Natural killer cell (primary cell): Measurements from ENCODE around the gene UROC1. TPM values are rescaled to one million over a fixed set of nuclear protein-coding genes. Genes with fewer than 3 reads are reported as not detected.

ENCODE experiments used
- ATAC-seq, 3 donors: fragments of 150-1000 bp in 2 of 3; fragments of 200-7000 bp in 1 of 3; cut with Tn5 transposase; 1 replicate in 1 of 3; 2 replicates in 2 of 3; pipeline ENCODE4 v1.10.0; 2021; ENCODE audit warnings: mild to moderate bottlenecking in 2 of 3, moderate library complexity in 2 of 3
- DNase-seq, 2 donors: peaks; one replicate each; pipeline versions ENCODE4 v3.0.0 to v3.0.0-alpha.2; 2013 to 2021; ENCODE audit warnings: mixed read lengths in 1 of 2
- H3K27ac ChIP-seq: one replicate; pipeline ENCODE4 v1.5.1; 2013; ENCODE audit warnings: mild to moderate bottlenecking, low read length
- H3K27me3 ChIP-seq: one replicate; pipeline ENCODE4 v1.6.1; 2013; ENCODE audit warnings: low read length; ENCODE audit not compliant: control insufficient read depth, insufficient read depth
- H3K36me3 ChIP-seq: one replicate; pipeline ENCODE4 v1.6.1; 2013; ENCODE audit warnings: low read length; ENCODE audit not compliant: control insufficient read depth, insufficient read depth
- H3K4me1 ChIP-seq: one replicate; pipeline ENCODE4 v1.6.1; 2013; ENCODE audit warnings: low read length; ENCODE audit not compliant: control insufficient read depth, insufficient read depth
- H3K4me3 ChIP-seq: one replicate; pipeline ENCODE4 v1.5.1; 2013; ENCODE audit warnings: low read length
- H3K9me3 ChIP-seq: one replicate; pipeline ENCODE4 v1.6.1; 2013; ENCODE audit warnings: low read length; ENCODE audit not compliant: control insufficient read depth, insufficient read depth
- H3K27ac Mint-ChIP-seq, 2 donors: one replicate each; pipeline ENCODE4 v1.8.0; 2022; ENCODE audit warnings: mild to moderate bottlenecking in 2 of 2, mixed read lengths in 2 of 2, moderate library complexity in 1 of 2
- H3K27me3 Mint-ChIP-seq, 2 donors: one replicate each; pipeline ENCODE4 v1.8.0; 2022; ENCODE audit warnings: low read depth in 2 of 2, mixed read lengths in 2 of 2
- H3K36me3 Mint-ChIP-seq: one replicate; pipeline ENCODE4 v1.8.0; 2022; ENCODE audit warnings: mixed read lengths
- H3K4me1 Mint-ChIP-seq, 2 donors: one replicate each; pipeline ENCODE4 v1.8.0; 2022; ENCODE audit warnings: mixed read lengths in 2 of 2
- H3K4me3 Mint-ChIP-seq: one replicate; pipeline ENCODE4 v1.8.0; 2022; ENCODE audit warnings: mild to moderate bottlenecking, moderate library complexity, mixed read lengths
- H3K9me3 Mint-ChIP-seq, 2 donors: one replicate each; pipeline ENCODE4 v1.8.0; 2022; ENCODE audit warnings: mixed read lengths in 2 of 2
- WGBS: methylation state at CpG from one replicate; pipeline ENCODE4 v1.1.7; 2013; ENCODE audit warnings: missing lambda C conversion rate; ENCODE audit not compliant: insufficient coverage; 5-methylcytosine and 5-hydroxymethylcytosine counted together
- intact Hi-C: fragments of 100-400 bp; cut with micrococcal nuclease; formaldehyde crosslinking; loops from one replicate; pipeline ENCODE4 v1.14.2; 2022
- total RNA-seq, 4 donors: library from RNA; stranded (reverse); fragments of 120-200 nt in 1 of 4; gene quantifications; one replicate each; pipeline versions ENCODE4 v1.2.3 to v1.2.4, GENCODE V29; 2013 to 2022
- TF ChIP-seq, protein P1 (sequence below): fragments of 200-600 bp; IDR thresholded peaks from one replicate; pipeline ENCODE4 v1.8.0; 2022; ENCODE audit warnings: antibody characterized with exemption

The UROC1 gene
- total RNA-seq, 3 donors from 2014 or later (not counting 1 experiment from before 2014, with no cell fraction given), result not detected

DNA sequence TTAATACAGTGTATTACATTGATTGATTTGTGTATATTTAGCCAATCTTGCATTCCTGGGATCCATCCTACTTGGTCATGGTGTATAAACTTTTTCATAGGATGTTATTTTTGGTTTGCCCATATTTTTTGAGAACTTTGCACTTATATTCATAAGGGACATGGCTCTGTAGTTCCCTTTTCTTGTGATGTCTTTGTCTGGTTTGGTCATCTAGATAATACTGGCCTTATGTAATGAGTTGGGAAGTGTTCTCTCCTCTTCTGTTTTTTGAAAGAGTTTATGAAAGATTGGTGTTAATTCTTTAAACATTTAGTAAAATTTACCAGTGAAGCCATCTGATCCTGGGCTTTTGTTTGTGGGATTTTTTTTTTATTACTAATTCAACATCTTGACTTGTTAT, 15.9 kb upstream of the UROC1 start:
- Mint-ChIP-seq H3K4me1 (peaks cover 0 to 10% of the 10 kb centered on the region in 2 donors), H3K9me3 (no peaks in the 10 kb centered on the region), H3K36me3 (no peaks in the 10 kb centered on the region), H3K27me3 (peaks cover 7 to 27% of the 10 kb centered on the region in 2 donors), H3K4me3 (no peak overlapping the region), H3K27ac (no peak overlapping the region)
- H3K27me3 ChIP-seq, result no peaks in the 10 kb centered on the region
- ATAC-seq, result no peak
- TF ChIP-seq, protein P1, sequence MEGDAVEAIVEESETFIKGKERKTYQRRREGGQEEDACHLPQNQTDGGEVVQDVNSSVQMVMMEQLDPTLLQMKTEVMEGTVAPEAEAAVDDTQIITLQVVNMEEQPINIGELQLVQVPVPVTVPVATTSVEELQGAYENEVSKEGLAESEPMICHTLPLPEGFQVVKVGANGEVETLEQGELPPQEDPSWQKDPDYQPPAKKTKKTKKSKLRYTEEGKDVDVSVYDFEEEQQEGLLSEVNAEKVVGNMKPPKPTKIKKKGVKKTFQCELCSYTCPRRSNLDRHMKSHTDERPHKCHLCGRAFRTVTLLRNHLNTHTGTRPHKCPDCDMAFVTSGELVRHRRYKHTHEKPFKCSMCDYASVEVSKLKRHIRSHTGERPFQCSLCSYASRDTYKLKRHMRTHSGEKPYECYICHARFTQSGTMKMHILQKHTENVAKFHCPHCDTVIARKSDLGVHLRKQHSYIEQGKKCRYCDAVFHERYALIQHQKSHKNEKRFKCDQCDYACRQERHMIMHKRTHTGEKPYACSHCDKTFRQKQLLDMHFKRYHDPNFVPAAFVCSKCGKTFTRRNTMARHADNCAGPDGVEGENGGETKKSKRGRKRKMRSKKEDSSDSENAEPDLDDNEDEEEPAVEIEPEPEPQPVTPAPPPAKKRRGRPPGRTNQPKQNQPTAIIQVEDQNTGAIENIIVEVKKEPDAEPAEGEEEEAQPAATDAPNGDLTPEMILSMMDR, result no peak
- no peak for DNase-seq
- H3K36me3 ChIP-seq, result no peaks in the 10 kb centered on the region
- H3K27ac ChIP-seq, result no peak overlapping the region
- intact Hi-C loops, result no loop called here
- H3K4me1 ChIP-seq, result peaks cover 20% of the 10 kb centered on the region
- no peak overlapping the region for H3K4me3 ChIP-seq
- no peaks in the 10 kb centered on the region for H3K9me3 ChIP-seq

DNA sequence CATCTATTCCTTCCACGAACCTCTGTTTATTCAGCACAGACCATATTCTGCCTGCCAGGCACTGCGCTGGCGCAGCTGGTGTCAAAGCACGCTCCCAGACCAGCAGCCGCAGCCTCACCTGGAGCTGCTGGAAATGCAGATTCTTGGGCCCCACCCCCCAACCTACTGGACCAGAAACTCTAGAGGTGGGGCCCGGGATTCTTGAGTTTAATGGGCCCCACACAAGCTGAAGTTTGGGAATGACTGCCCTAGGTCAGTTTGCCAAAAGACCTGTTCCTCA, 13.4 kb upstream of the UROC1 start:
- no peaks in the 10 kb centered on the region for H3K36me3 Mint-ChIP-seq
- H3K9me3 Mint-ChIP-seq, result no peaks in the 10 kb centered on the region
- no peaks in the 10 kb centered on the region for H3K9me3 ChIP-seq
- no peaks in the 10 kb centered on the region for H3K27me3 ChIP-seq
- no peak for DNase-seq
- 84% methylated on average over 6 of the region's 6 CpGs for WGBS
- H3K27ac ChIP-seq, result no peak overlapping the region
- no peak overlapping the region for H3K4me3 Mint-ChIP-seq
- H3K36me3 ChIP-seq, result no peaks in the 10 kb centered on the region
- H3K4me1 Mint-ChIP-seq, result peaks cover 0 to 10% of the 10 kb centered on the region in 2 donors
- H3K27me3 Mint-ChIP-seq, result peaks cover 8 to 27% of the 10 kb centered on the region in 2 donors
- no peak overlapping the region for H3K27ac Mint-ChIP-seq
- H3K4me1 ChIP-seq, result peaks cover 20% of the 10 kb centered on the region
- TF ChIP-seq, protein P1, result no peak
- intact Hi-C loops, result no loop called here
- H3K4me3 ChIP-seq, result no peak overlapping the region
- ATAC-seq, result no peak

GRCh38 chr3:126530171-126531050, 12.8 kb upstream of the UROC1 start:
- Mint-ChIP-seq H3K36me3 (no peaks in the 10 kb centered on the region), H3K9me3 (no peaks in the 10 kb centered on the region), H3K4me3 (no peak overlapping the region), H3K27me3 (peaks cover 10 to 26% of the 10 kb centered on the region in 2 donors), H3K27ac (no peak overlapping the region), H3K4me1 (peaks cover 0 to 10% of the 10 kb centered on the region in 2 donors)
- ATAC-seq (peak; percentile 40 to 56 (median 49)), DNase-seq (no peak)
- WGBS, result 44% methylated on average over 18 of the region's 18 CpGs
- no peak overlapping the region for H3K4me3 ChIP-seq
- H3K4me1 ChIP-seq, result peaks cover 20% of the 10 kb centered on the region
- TF ChIP-seq, protein P1, result no peak
- no peak overlapping the region for H3K27ac ChIP-seq
- H3K27me3 ChIP-seq, result no peaks in the 10 kb centered on the region
- H3K9me3 ChIP-seq, result no peaks in the 10 kb centered on the region
- intact Hi-C loops, result no loop called here
- no peaks in the 10 kb centered on the region for H3K36me3 ChIP-seq
